Peyer's patch (tissue), 4 donors: ENCODE measurements around the gene CRNKL1. TPM values are rescaled to one million over a fixed set of nuclear protein-coding genes. Genes with fewer than 3 reads are reported as not detected.

Experiments used
- DNase-seq, 3 donors: peaks; one replicate each; pipeline ENCODE4 v3.0.0-alpha.2; 2017 to 2019
- H3K27ac ChIP-seq, 4 donors: fragments of 200-600 bp; sonication (generic); one replicate each; pipeline ENCODE4 v1.5.1; 2016 to 2019
- H3K27me3 ChIP-seq, 2 donors: fragments of 200-600 bp; sonication (generic); one replicate each; pipeline ENCODE4 v1.5.1; 2019
- H3K36me3 ChIP-seq, 3 donors: fragments of 200-600 bp; sonication (generic); one replicate each; pipeline ENCODE4 v1.5.1; 2016 to 2019
- H3K4me1 ChIP-seq, 4 donors: fragments of 200-600 bp; sonication (generic); one replicate each; pipeline ENCODE4 v1.5.1; 2016 to 2019
- H3K4me3 ChIP-seq, 4 donors: fragments of 200-600 bp; sonication (generic); 1 replicate in 3 of 4; 2 replicates in 1 of 4; pipeline ENCODE4 v1.5.1; 2016 to 2019; ENCODE audit warnings: mild to moderate bottlenecking in 1 of 4
- H3K9me3 ChIP-seq, 4 donors: fragments of 200-600 bp; sonication (generic); one replicate each; pipeline ENCODE4 v1.5.1; 2016 to 2019; ENCODE audit warnings: mild to moderate bottlenecking in 1 of 4
- POLR2A ChIP-seq, 2 donors: fragments of 450-650 bp; IDR thresholded peaks; one replicate each; pipeline ENCODE4 v1.5.1; 2017; ENCODE audit warnings: antibody characterized with exemption in 2 of 2, mild to moderate bottlenecking in 2 of 2, moderate library complexity in 2 of 2
- total RNA-seq, 4 donors: library from RNA; depleted of rRNA; stranded (reverse); fragments of >200 nt; gene quantifications; one replicate each; pipeline ENCODE4 v1.1.0, GENCODE V29; 2016
- TF ChIP-seq, protein P1 (sequence below), 6 experiments: fragments of 450-650 bp in 4 of 6; fragments of 200-600 bp in 2 of 6; sonication (generic) in 1 of 6; IDR thresholded peaks; one replicate each; pipeline ENCODE4 v1.5.1; 2017 to 2019; ENCODE audit warnings: antibody characterized with exemption in 6 of 6, mild to moderate bottlenecking in 3 of 6, moderate library complexity in 1 of 6

CRNKL1 gene
- total RNA-seq: 10 to 100 TPM; 11.9 to 56.1 (median 23.9) TPM

DNA sequence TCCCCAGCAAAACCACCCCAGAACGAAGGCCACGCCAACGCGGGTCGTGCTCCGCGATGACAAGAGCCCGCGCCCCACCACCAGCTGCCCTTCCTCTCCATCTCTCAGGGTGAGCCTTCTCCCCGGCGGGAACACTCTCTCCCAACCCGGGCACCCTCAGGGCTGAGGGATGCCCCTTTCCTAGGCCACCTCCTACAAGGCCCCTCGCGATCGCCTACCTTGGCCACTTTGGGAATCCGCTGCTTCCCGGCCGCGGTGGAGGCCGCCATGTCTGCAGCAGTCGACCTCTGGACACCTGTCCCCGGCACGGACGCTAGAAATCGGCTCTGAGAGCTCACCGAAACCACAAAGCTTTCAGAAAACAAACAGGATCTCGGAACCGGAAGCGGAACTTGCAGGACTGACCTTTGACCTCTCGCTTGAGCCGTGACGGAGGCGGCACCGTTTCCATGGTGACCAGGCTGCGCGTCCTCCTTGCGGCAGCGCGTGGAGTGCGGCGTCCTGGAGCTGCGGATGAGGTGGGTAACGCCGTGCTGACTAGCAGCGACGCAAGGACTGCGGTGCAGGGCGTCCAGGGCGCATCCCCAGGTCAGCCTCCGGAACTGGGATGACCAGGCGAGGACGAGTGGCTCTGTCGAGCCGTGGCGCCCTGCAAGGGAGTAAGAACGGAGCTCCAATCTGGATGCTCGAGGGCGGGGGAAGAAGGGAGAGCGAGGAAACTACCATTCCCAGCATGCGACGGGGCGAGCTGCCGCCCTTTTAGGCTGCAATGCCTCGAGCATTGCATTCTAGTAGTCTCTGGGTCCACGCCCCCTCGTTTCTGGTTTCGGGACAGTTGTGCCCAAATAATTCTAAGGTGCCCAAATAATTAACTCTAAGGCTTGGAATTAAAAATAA lies at the start of gene CRNKL1, which contains the start of gene CFAP61:
TSS of gene CRNKL1 (minus strand) at position 393 of the 897 bp plus-strand sequence. CDS start at position 269, 124 bp downstream.
TSS of gene CFAP61 (plus strand) at position 459 of the 897 bp plus-strand sequence. CDS start 4,122 bp downstream, outside the sequence.
- no peaks in the 10 kb centered on the region for H3K27me3 ChIP-seq
- peak; percentile 38 to 46 for TF ChIP-seq POLR2A (IDR thresholded peaks at IDR 0.05)
- TF ChIP-seq, protein P1, sequence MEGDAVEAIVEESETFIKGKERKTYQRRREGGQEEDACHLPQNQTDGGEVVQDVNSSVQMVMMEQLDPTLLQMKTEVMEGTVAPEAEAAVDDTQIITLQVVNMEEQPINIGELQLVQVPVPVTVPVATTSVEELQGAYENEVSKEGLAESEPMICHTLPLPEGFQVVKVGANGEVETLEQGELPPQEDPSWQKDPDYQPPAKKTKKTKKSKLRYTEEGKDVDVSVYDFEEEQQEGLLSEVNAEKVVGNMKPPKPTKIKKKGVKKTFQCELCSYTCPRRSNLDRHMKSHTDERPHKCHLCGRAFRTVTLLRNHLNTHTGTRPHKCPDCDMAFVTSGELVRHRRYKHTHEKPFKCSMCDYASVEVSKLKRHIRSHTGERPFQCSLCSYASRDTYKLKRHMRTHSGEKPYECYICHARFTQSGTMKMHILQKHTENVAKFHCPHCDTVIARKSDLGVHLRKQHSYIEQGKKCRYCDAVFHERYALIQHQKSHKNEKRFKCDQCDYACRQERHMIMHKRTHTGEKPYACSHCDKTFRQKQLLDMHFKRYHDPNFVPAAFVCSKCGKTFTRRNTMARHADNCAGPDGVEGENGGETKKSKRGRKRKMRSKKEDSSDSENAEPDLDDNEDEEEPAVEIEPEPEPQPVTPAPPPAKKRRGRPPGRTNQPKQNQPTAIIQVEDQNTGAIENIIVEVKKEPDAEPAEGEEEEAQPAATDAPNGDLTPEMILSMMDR (IDR thresholded peaks at IDR 0.05): peak in 2 of 6 experiments; percentile 28 to 30
- no peaks in the 10 kb centered on the region for H3K9me3 ChIP-seq
- peaks cover 0 to 8% (median 3%) of the 10 kb centered on the region in 4 donors for H3K4me1 ChIP-seq
- peak within 1 kb of the TSS; percentile 83 to 89 (median 87) for H3K27ac ChIP-seq
- peak within 1 kb of the TSS; percentile 65 to 96 (median 85) for H3K4me3 ChIP-seq
- H3K36me3 ChIP-seq: peaks cover 0 to 32% (median 3%) of the 10 kb centered on the region in 3 donors
- peak; percentile 98 to 99 (median 99) for DNase-seq

DNA sequence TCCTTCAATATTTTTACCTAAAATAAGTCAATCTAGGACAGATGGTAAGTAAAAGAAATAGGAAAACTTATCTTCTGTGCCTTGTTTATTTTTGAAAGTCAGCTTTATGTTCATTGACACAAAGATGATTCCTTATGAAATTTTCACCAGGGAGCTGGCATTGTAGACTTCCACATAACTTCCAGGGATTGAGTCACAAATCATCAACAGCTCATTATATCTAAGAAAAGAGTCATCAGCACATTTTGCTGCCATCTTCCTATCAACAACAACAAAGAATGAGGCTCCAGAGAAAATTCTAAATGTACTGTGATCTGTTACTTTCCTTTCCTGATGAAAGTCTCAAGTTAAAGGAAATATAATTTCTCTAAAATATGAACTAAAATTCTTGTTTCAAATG lies 48.6 kb upstream of the CRNKL1 start:
- Histone ChIP-seq H3K27me3 (no peaks in the 10 kb centered on the region), H3K36me3 (no peaks in the 10 kb centered on the region)

DNA sequence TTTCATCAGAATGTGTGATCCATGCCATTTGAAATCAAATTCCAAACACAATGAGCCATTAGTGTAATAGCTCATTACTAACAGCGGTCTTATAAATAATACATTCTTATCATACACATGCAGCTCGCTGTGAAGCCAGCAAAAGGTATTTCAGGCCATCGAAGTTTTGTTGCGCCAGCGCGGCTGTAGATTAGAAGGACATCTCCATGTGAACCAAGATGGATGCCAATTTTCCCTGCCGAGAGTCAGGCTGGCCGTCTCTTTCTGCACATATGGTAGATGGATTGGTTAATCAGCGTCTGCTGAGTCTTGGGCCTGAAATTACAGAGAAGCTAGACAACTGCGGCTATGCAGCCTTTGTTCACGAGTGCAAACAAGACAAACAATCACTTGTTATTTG lies 44.2 kb upstream of the CRNKL1 start:
- Histone ChIP-seq H3K9me3 (no peaks in the 10 kb centered on the region), H3K4me3 (no peak overlapping the region), H3K27ac (no peak overlapping the region), H3K4me1 (no peaks in the 10 kb centered on the region), H3K27me3 (no peaks in the 10 kb centered on the region), H3K36me3 (no peaks in the 10 kb centered on the region)
- DNase-seq: no peak
- no peak for TF ChIP-seq POLR2A (IDR thresholded peaks at IDR 0.05)
- TF ChIP-seq, protein P1 (IDR thresholded peaks at IDR 0.05): no peak

More for the DNA sequence above, 48.6 kb upstream of the CRNKL1 start:
- H3K4me3 ChIP-seq: no peak overlapping the region
- no peaks in the 10 kb centered on the region for H3K9me3 ChIP-seq
- TF ChIP-seq, protein P1 (IDR thresholded peaks at IDR 0.05): no peak
- TF ChIP-seq POLR2A (IDR thresholded peaks at IDR 0.05): no peak
- no peak overlapping the region for H3K27ac ChIP-seq
- no peak for DNase-seq
- no peaks in the 10 kb centered on the region for H3K4me1 ChIP-seq

DNA sequence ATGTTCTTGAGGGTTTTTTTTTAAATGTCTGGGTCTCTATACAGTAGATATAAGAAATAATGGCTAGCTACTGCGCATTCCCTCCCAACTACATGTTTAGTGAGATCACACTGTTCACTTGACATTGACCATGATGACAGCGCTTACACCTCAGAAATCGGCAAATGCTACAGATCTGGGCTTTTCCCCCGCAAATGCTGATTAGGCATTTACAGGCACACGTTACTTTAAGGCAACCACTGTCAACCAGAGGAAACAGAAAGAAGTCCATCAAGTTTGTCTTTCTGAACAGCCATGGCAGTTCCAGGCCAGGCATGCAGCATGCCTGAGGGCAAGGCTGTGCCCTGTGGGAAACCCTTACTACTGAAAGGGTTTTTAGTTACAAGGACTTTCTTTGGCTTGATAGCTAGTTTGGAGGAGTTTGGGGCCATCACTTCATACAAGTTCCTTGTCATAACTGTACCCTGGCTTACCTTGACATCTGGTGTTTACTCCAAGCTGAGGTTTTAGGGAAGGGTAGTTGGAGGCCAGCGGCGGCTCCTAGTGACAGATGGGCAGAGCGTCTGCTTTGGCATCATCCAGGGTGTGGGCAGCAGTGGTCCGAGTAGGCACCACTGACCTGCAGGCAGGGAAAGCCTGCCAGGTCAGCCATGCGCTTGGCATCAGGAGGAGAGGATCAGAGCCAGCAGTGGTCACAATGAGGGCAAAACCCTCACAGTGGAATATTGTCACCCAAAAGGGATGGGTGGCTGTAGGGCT lies 43.0 kb upstream of the CRNKL1 start:
- Histone ChIP-seq H3K36me3 (no peaks in the 10 kb centered on the region), H3K27me3 (no peaks in the 10 kb centered on the region), H3K27ac (no peak overlapping the region), H3K4me1 (no peaks in the 10 kb centered on the region), H3K9me3 (no peaks in the 10 kb centered on the region), H3K4me3 (no peak overlapping the region)
- no peak for TF ChIP-seq POLR2A (IDR thresholded peaks at IDR 0.05)
- TF ChIP-seq, protein P1 (IDR thresholded peaks at IDR 0.05): no peak
- no peak for DNase-seq

DNA sequence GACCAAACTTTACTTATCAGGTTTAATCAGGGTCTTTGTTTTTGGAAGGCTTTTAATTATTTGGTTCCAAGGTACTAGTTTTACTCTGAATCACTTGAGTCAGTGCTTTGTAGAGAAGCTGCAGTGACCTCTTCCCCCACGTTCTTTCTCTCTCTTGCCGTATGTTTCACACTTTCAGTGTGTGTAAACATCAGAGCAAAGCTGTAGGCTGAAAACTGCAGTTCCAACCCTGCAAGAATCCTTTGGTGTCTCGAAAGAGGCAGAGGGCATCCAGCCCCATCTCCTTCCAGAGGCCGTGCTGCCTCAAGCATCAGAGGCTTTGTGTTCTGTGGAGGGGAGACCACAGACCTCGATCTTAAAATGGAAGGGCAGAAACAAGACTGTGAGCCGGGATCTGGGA lies 42.1 kb upstream of the CRNKL1 start:
- no peak overlapping the region for H3K4me3 ChIP-seq
- TF ChIP-seq, protein P1 (IDR thresholded peaks at IDR 0.05): no peak
- TF ChIP-seq POLR2A (IDR thresholded peaks at IDR 0.05): no peak

More for the DNA sequence above, 42.1 kb upstream of the CRNKL1 start:
- Histone ChIP-seq H3K9me3 (no peaks in the 10 kb centered on the region), H3K4me1 (no peaks in the 10 kb centered on the region), H3K27ac (no peak overlapping the region), H3K36me3 (no peaks in the 10 kb centered on the region), H3K27me3 (no peaks in the 10 kb centered on the region)
- no peak for DNase-seq
